ENCODE results near the gene OR6B1. TPM values are rescaled to one million over a fixed set of nuclear protein-coding genes. Genes with fewer than 3 reads are reported as not detected.
A peak's percentile ranks its signal among the peaks of the same experiment; 100 is the strongest.

The OR6B1 gene
- polyA plus RNA-seq, 1 donor, result not detected

- no CpG with 5 or more reads among the region's 1 CpG for WGBS (ENCODE audit: insufficient coverage, low lambda C conversion rate)
- Histone ChIP-seq H3K27ac (ENCODE audit: low read length) (no peak overlapping the region), H3K9me3 (ENCODE audit: control insufficient read depth, low read depth, low read length) (peaks cover 5% of the 10 kb centered on the region)
Measured at GRCh38 chr7:143975617-143976016, 24.5 kb upstream of the OR6B1 start.

DNA sequence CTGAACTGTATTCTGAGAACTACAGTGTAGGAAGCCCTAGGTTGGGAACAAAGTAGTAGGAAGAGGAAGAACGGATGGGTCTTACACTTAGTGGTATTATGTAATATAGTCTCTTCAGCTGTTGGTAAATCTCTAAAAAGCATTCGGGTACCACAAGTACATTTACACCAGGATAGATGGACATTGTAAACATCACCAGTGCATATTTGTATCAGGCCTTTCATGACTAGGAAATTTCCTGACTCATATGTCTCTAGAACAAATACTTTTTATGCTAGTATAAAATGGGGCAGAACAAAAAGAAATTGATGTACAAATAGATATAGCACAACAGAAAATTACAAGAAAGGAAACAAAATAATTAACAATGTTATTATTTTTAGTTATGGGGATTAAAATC lies 21.5 kb upstream of the OR6B1 start:
- Histone ChIP-seq H3K27ac (ENCODE audit: low read length) (no peak overlapping the region), H3K36me3 (ENCODE audit: control insufficient read depth, insufficient read depth, low read length) (no peaks in the 10 kb centered on the region), H3K4me3 (ENCODE audit: low read length) (no peak overlapping the region), H3K9me3 (ENCODE audit: control insufficient read depth, low read depth, low read length) (peaks cover 5% of the 10 kb centered on the region), H3K27me3 (ENCODE audit: control insufficient read depth, insufficient read depth, low read length) (no peaks in the 10 kb centered on the region), H3K4me1 (ENCODE audit: control insufficient read depth, insufficient read depth, low read length) (peaks cover 16% of the 10 kb centered on the region)
- 100% methylated on average over 1 of the region's 2 CpGs for WGBS (ENCODE audit: insufficient coverage, low lambda C conversion rate)
- no peak for DNase-seq

More at GRCh38 chr7:143975617-143976016, 24.5 kb upstream of the OR6B1 start:
- Histone ChIP-seq H3K27me3 (ENCODE audit: control insufficient read depth, insufficient read depth, low read length) (no peaks in the 10 kb centered on the region), H3K36me3 (ENCODE audit: control insufficient read depth, insufficient read depth, low read length) (no peaks in the 10 kb centered on the region), H3K4me3 (ENCODE audit: low read length) (no peak overlapping the region), H3K4me1 (ENCODE audit: control insufficient read depth, insufficient read depth, low read length) (peaks cover 22% of the 10 kb centered on the region)
- peak in 1 of 2 donors; percentile 12 for DNase-seq

DNA sequence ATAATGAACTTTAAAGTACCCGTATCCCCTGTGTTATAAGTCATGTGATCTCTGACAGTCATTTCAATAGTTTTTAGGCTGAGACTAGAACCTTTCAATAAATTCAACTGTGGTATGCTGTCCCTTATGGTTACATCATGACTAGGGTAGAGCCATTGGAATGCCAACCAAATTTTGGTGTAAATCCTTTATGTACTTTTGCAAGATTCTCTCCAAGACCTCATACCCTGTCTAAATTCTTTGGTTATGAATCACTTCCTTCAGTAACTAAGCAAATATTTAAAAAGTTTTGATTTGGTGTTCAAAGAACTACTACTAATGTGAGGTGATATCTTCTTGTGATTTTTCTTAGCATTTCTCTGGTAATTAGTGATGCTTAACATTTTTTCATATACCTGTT lies 20.8 kb upstream of the OR6B1 start:
- no peak overlapping the region for H3K4me3 ChIP-seq (ENCODE audit: low read length)
- H3K27me3 ChIP-seq (ENCODE audit: control insufficient read depth, insufficient read depth, low read length), result no peaks in the 10 kb centered on the region
- peaks cover 5% of the 10 kb centered on the region for H3K9me3 ChIP-seq (ENCODE audit: control insufficient read depth, low read depth, low read length)
- H3K36me3 ChIP-seq (ENCODE audit: control insufficient read depth, insufficient read depth, low read length), result no peaks in the 10 kb centered on the region
- H3K4me1 ChIP-seq (ENCODE audit: control insufficient read depth, insufficient read depth, low read length), result peaks cover 9% of the 10 kb centered on the region
- DNase-seq, result no peak
- WGBS (ENCODE audit: insufficient coverage, low lambda C conversion rate), result no CpG with 5 or more reads among the region's 1 CpG
- H3K27ac ChIP-seq (ENCODE audit: low read length), result no peak overlapping the region

DNA sequence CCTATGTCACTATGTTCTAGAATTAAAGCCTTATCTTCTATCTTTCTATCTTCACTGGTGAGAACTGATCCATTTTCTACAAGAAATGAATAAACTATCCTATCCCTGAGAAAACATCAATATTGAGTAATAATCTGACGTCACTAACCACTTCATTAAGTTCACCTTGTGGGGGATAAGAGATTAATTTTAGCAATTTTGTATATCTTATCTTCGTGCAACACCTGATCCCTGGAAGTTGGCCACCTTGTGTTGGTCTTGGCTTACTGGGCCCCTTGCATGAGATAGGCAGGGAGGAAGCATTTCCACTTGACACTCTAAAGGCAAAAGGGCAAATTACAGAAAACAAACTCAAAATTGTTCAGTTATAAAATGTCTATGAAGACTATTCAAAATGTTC lies 20.1 kb upstream of the OR6B1 start:
- peaks cover 5% of the 10 kb centered on the region for H3K9me3 ChIP-seq (ENCODE audit: control insufficient read depth, low read depth, low read length)
- no peaks in the 10 kb centered on the region for H3K36me3 ChIP-seq (ENCODE audit: control insufficient read depth, insufficient read depth, low read length)
- peaks cover 5% of the 10 kb centered on the region for H3K4me1 ChIP-seq (ENCODE audit: control insufficient read depth, insufficient read depth, low read length)
- WGBS (ENCODE audit: insufficient coverage, low lambda C conversion rate), result no CpG with 5 or more reads among the region's 2 CpGs
- no peaks in the 10 kb centered on the region for H3K27me3 ChIP-seq (ENCODE audit: control insufficient read depth, insufficient read depth, low read length)
- H3K27ac ChIP-seq (ENCODE audit: low read length), result no peak overlapping the region
- DNase-seq, result peak in 1 of 2 donors; percentile 26
- no peak overlapping the region for H3K4me3 ChIP-seq (ENCODE audit: low read length)

DNA sequence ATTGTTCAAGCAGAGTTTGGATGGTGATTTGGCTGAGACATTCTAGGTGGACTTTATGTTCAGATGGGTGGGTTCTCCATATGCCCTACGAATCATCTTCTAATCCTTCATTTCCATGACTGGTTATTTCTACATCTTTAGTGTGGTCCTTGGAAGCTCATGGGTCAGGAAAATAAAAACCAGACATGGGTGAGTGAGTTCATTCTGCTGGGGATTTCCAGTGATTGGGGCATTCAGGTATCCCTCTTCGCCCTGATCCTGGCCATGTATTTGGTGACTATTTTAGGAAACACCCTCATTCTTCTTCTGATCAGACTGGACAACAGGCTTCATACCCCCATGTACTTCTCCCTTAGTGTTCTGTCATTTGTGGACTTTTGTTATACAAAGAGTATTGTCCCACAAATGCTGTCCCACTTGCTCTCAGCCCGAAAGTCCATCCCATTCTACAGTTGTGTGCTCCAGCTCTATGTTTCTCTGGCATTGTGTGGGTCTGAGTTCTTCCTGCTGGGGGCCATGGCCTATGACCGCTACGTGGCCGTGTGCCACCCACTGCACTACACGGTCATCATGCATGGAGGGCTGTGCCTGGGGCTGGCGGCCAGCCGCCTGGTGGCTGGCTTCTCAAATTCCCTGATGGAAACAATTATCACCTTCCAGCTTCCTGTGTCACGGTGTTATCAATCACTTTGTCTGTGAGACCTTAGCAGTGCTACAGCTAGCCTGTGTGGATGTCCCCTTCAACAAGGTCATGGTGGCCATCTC lies 19.2 kb upstream of the OR6B1 start:
- WGBS (ENCODE audit: insufficient coverage, low lambda C conversion rate), result 100% methylated on average over 1 of the region's 10 CpGs
- Histone ChIP-seq H3K4me1 (ENCODE audit: control insufficient read depth, insufficient read depth, low read length) (no peaks in the 10 kb centered on the region), H3K27me3 (ENCODE audit: control insufficient read depth, insufficient read depth, low read length) (no peaks in the 10 kb centered on the region), H3K36me3 (ENCODE audit: control insufficient read depth, insufficient read depth, low read length) (no peaks in the 10 kb centered on the region), H3K27ac (ENCODE audit: low read length) (no peak overlapping the region), H3K4me3 (ENCODE audit: low read length) (no peak overlapping the region), H3K9me3 (ENCODE audit: control insufficient read depth, low read depth, low read length) (peaks cover 5% of the 10 kb centered on the region)
- no peak for DNase-seq

DNA sequence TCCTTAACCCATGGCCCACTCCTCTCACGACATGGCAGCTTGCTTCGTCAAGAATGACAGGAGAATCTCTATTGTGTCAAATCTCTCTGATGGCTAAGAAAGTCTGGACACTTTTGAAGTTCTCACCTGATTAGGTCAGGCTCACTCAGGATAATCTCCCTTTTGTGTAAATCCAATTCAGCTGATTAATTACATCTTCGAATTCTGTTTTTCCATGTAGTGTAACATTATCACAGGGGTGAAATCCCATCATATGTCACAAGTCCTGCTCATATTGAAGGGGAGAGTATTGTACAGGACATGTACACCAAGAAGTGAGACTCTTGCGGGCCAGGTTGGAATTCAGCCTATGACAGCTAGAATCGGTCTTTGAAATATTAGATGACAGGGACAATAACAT lies 16.2 kb upstream of the OR6B1 start:
- DNase-seq, result no peak
- Histone ChIP-seq H3K4me1 (ENCODE audit: control insufficient read depth, insufficient read depth, low read length) (no peaks in the 10 kb centered on the region), H3K9me3 (ENCODE audit: control insufficient read depth, low read depth, low read length) (peaks cover 5% of the 10 kb centered on the region), H3K27ac (ENCODE audit: low read length) (no peak overlapping the region), H3K4me3 (ENCODE audit: low read length) (no peak overlapping the region), H3K27me3 (ENCODE audit: control insufficient read depth, insufficient read depth, low read length) (no peaks in the 10 kb centered on the region), H3K36me3 (ENCODE audit: control insufficient read depth, insufficient read depth, low read length) (no peaks in the 10 kb centered on the region)
- WGBS (ENCODE audit: insufficient coverage, low lambda C conversion rate), result no CpG with 5 or more reads among the region's 5 CpGs

- DNase-seq, result no peak
- Histone ChIP-seq H3K27me3 (ENCODE audit: control insufficient read depth, insufficient read depth, low read length) (no peaks in the 10 kb centered on the region), H3K4me1 (ENCODE audit: control insufficient read depth, insufficient read depth, low read length) (no peaks in the 10 kb centered on the region), H3K4me3 (ENCODE audit: low read length) (no peak overlapping the region), H3K9me3 (ENCODE audit: control insufficient read depth, low read depth, low read length) (no peaks in the 10 kb centered on the region), H3K36me3 (ENCODE audit: control insufficient read depth, insufficient read depth, low read length) (no peaks in the 10 kb centered on the region), H3K27ac (ENCODE audit: low read length) (no peak overlapping the region)
Measured at GRCh38 chr7:143987513-143987912, 12.6 kb upstream of the OR6B1 start.

DNA sequence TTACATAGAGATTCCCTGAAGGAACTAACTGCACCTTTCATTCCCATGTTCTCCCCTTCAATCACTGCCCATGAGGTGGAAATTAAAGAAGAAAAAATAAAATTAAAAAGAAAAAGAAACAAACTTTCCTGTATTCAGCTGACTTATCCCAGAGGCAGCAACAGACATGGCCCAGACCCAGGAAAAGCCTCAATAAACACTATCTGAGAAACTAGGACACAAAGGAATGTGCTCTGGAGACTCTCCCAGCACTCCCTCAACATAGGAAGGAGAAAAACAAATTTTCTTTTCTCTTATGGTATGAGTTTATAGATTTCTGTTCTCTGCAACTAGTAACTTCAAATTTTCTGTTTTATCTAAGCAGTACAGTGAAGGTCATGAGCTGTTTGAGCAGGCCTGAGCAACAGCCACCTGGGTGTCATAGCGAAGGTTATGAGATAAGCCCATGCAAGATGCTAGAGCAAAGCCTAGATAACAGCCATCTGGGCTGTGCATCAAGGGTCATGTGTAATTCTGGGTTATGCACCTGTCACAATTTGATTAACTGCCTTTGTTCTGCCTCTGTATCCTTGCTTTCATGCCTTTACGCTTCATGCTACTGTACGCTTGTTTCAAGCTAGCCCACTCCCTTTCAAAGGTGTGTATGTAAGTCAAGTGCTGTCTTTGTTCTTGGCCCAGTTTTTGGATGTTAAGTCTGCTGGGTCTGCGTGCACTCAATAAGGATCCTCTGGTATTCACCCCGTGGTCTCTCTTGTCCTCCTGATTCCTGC lies 11.0 kb upstream of the OR6B1 start:
- Histone ChIP-seq H3K4me3 (ENCODE audit: low read length) (no peak overlapping the region), H3K4me1 (ENCODE audit: control insufficient read depth, insufficient read depth, low read length) (no peaks in the 10 kb centered on the region), H3K27me3 (ENCODE audit: control insufficient read depth, insufficient read depth, low read length) (no peaks in the 10 kb centered on the region), H3K27ac (ENCODE audit: low read length) (no peak overlapping the region), H3K36me3 (ENCODE audit: control insufficient read depth, insufficient read depth, low read length) (no peaks in the 10 kb centered on the region), H3K9me3 (ENCODE audit: control insufficient read depth, low read depth, low read length) (no peaks in the 10 kb centered on the region)
- 100% methylated on average over 1 of the region's 5 CpGs for WGBS (ENCODE audit: insufficient coverage, low lambda C conversion rate)
- DNase-seq, result peak in 1 of 2 donors; percentile 12

- no peaks in the 10 kb centered on the region for H3K27me3 ChIP-seq (ENCODE audit: control insufficient read depth, insufficient read depth, low read length)
- H3K9me3 ChIP-seq (ENCODE audit: control insufficient read depth, low read depth, low read length), result peaks cover 4% of the 10 kb centered on the region
- no peak overlapping the region for H3K27ac ChIP-seq (ENCODE audit: low read length)
- H3K36me3 ChIP-seq (ENCODE audit: control insufficient read depth, insufficient read depth, low read length), result no peaks in the 10 kb centered on the region
- no peak for DNase-seq
- no peaks in the 10 kb centered on the region for H3K4me1 ChIP-seq (ENCODE audit: control insufficient read depth, insufficient read depth, low read length)
- H3K4me3 ChIP-seq (ENCODE audit: low read length), result no peak overlapping the region
Measured at GRCh38 chr7:143992670-143993069, 7.5 kb upstream of the OR6B1 start.

DNA sequence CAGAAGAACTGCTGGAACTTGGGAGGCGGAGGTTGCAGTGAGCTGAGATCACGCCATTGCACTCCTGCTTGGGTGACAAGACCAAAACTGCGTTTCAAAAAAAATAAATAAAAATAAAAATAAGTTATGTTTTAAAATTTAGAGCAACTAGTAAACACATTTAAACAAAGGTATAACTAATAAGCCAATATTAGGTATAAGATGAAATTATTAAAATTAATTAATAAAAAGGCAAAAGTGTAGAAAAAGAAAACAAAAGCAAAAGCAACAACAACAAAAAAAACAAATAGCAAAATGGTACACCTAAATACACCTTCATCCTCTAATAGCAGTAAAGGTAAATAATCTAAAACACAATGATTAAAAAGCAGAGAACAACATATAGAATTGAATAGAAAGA lies 6.2 kb upstream of the OR6B1 start:
- Histone ChIP-seq H3K4me3 (ENCODE audit: low read length) (no peak overlapping the region), H3K27ac (ENCODE audit: low read length) (no peak overlapping the region), H3K9me3 (ENCODE audit: control insufficient read depth, low read depth, low read length) (peaks cover 4% of the 10 kb centered on the region), H3K27me3 (ENCODE audit: control insufficient read depth, insufficient read depth, low read length) (no peaks in the 10 kb centered on the region), H3K36me3 (ENCODE audit: control insufficient read depth, insufficient read depth, low read length) (no peaks in the 10 kb centered on the region), H3K4me1 (ENCODE audit: control insufficient read depth, insufficient read depth, low read length) (no peaks in the 10 kb centered on the region)
- 80% methylated on average over 2 of the region's 3 CpGs for WGBS (ENCODE audit: insufficient coverage, low lambda C conversion rate)
- no peak for DNase-seq

GRCh38 chr7:144001543-144001942 lies 1.4 kb downstream of the OR6B1 start:
- DNase-seq, result no peak
- no peaks in the 10 kb centered on the region for H3K9me3 ChIP-seq (ENCODE audit: control insufficient read depth, low read depth, low read length)
- no peak overlapping the region for H3K27ac ChIP-seq (ENCODE audit: low read length)
- H3K4me3 ChIP-seq (ENCODE audit: low read length), result no peak overlapping the region
- H3K27me3 ChIP-seq (ENCODE audit: control insufficient read depth, insufficient read depth, low read length), result no peaks in the 10 kb centered on the region
- H3K4me1 ChIP-seq (ENCODE audit: control insufficient read depth, insufficient read depth, low read length), result peaks cover 5% of the 10 kb centered on the region
- WGBS (ENCODE audit: insufficient coverage, low lambda C conversion rate), result 77% methylated on average over 3 of the region's 3 CpGs
- no peaks in the 10 kb centered on the region for H3K36me3 ChIP-seq (ENCODE audit: control insufficient read depth, insufficient read depth, low read length)
